Measurements from ENCODE around the gene PKNOX2. TPM values are rescaled to one million over a fixed set of nuclear protein-coding genes. Genes with fewer than 3 reads are reported as not detected.

The PKNOX2 gene
- total RNA-seq, 1 donor = 0.86 TPM

- TF ChIP-seq CTCF (IDR thresholded peaks at IDR 0.05; ENCODE audit: insufficient read depth, low read depth, low read length) = no peak
- no peak for DNase-seq (ENCODE audit: low read depth)
- H3K4me3 ChIP-seq (ENCODE audit: low read depth, low read length) = no peak overlapping the region
Observed at GRCh38 chr11:125233736-125234275, 69.3 kb downstream of the PKNOX2 start.

- no peak overlapping the region for H3K4me3 ChIP-seq (ENCODE audit: low read depth, low read length)
- TF ChIP-seq CTCF (IDR thresholded peaks at IDR 0.05; ENCODE audit: insufficient read depth, low read depth, low read length) = no peak
- DNase-seq (ENCODE audit: low read depth) = no peak
Observed at GRCh38 chr11:125235071-125235471, 70.5 kb downstream of the PKNOX2 start.

- no peak for DNase-seq (ENCODE audit: low read depth)
- no peak overlapping the region for H3K4me3 ChIP-seq (ENCODE audit: low read depth, low read length)
- no peak for TF ChIP-seq CTCF (IDR thresholded peaks at IDR 0.05; ENCODE audit: insufficient read depth, low read depth, low read length)
Observed at GRCh38 chr11:125236072-125236825, 71.7 kb downstream of the PKNOX2 start.

- no peak for DNase-seq (ENCODE audit: low read depth)
- H3K4me3 ChIP-seq (ENCODE audit: low read depth, low read length) = no peak overlapping the region
- no peak for TF ChIP-seq CTCF (IDR thresholded peaks at IDR 0.05; ENCODE audit: insufficient read depth, low read depth, low read length)
Observed at GRCh38 chr11:125239585-125240560, 75.3 kb downstream of the PKNOX2 start.

GRCh38 chr11:125241104-125241503 is 76.6 kb downstream of the PKNOX2 start:
- peak; percentile 48 for DNase-seq (ENCODE audit: low read depth)
- no peak for TF ChIP-seq CTCF (IDR thresholded peaks at IDR 0.05; ENCODE audit: insufficient read depth, low read depth, low read length)
- H3K4me3 ChIP-seq (ENCODE audit: low read depth, low read length) = no peak overlapping the region

- TF ChIP-seq CTCF (IDR thresholded peaks at IDR 0.05; ENCODE audit: insufficient read depth, low read depth, low read length) = no peak
- no peak for DNase-seq (ENCODE audit: low read depth)
Observed at GRCh38 chr11:125242141-125242775, 77.7 kb downstream of the PKNOX2 start.

More at GRCh38 chr11:125242141-125242775, 77.7 kb downstream of the PKNOX2 start:
- H3K4me3 ChIP-seq (ENCODE audit: low read depth, low read length) = no peak overlapping the region

Measured in fibroblast of villous mesenchyme (primary cell).